HG02970 (cell line): Measurements from ENCODE around the gene DENND1A.
"Not testable (repeated sequence)": the region's sequence is repeated elsewhere in the genome, so short reads cannot be mapped to it uniquely, and the experiment has no call there.

Source experiments
- ATAC-seq: cut with Tn5 transposase; IDR thresholded peaks from one replicate; pipeline ENCODE4 v1.9.1; 2021; ENCODE audit warnings: mild to moderate bottlenecking, moderate library complexity, moderate number of reproducible peaks; ENCODE audit not compliant: unreplicated experiment, low FRiP score

The DENND1A gene

DNA sequence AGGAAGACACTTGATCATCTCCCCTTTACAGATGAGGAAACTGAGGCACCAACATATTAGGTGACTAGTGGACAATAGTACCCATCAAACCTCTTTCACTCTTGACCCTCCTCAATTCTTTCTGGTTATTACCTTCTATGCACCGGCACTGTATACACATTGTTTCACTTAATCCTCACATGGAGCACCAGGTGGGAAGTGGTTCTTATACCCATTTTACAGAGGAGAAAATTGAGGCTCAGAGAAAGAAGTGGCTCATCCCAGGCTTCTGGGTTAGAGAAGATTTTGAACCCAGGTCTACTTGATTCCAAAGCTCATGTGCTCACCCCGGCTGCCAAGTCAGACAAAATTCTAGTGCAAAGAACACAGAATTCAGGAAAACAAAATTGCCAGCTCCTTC, 17.4 kb upstream of the DENND1A start:
- ATAC-seq, result no peak

DNA sequence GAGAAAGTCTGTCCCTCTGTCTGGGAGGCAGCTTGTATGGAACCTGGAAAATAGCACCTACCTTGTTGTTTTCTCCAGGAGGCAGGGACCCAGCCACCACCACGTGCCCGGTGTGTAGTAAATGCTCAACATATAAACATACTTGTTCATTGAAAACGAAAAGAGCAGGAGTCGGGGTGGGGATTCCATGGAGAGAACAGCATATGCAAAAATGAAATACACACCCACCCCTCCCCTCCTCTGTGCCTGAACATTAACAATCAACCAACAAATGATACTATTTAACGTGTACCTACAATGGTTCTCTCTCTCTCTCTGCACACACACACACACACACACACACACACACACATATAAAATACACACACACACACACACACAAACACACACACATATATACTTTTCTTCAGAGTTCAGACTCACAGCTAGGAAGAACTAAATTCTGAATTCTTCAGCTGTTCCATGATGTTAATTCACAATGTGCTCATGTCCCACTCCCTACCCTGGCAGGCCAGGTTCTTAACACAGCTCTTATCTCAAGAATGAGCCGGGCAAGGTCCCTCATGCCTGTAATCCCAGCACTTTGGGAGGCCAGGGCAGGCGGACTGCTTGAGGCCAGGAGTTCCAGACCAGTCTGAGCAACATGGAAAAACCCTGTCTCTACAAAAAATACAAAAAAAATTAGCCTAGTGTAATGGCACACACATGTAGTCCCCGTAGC, 16.3 kb upstream of the DENND1A start:
- ATAC-seq, result no peak

DNA sequence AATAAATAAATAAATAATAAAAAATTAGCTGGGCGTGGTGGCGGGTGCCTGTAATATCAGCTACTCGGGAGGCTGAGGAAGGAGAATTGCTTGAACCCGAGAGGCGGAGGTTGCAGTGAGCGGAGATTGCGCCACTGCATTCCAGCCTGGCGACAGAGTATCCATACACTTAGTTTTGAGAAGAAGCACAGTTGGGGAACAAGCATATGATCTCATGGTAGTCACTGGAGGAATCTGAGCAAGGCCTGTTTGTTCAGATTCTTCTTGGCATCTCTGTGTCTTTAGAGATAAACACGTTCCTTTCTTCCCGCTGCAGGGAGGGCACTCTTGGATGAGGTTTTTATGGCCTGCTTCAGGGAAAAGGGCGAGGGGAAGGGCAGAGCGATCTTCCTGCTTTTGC, 15.6 kb upstream of the DENND1A start:
- no peak for ATAC-seq

DNA sequence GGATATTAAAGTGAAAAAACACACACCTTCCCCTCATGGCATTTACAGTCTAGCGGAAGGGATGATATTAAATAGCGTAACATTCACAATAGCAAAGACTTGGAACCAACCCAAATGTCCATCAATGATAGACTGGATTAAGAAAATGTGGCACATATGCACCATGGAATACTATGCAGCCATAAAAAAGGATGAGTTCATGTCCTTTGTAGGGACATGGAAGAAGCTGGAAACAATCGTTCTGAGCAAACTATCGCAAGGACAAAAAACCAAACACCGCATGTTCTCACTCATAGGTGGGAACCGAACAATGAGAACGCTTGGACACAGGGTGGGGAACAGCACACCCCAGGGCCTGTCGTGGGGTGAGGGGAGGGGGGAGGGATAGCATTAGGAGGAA, 14.5 kb upstream of the DENND1A start:
- not testable (repeated sequence) for ATAC-seq

DNA sequence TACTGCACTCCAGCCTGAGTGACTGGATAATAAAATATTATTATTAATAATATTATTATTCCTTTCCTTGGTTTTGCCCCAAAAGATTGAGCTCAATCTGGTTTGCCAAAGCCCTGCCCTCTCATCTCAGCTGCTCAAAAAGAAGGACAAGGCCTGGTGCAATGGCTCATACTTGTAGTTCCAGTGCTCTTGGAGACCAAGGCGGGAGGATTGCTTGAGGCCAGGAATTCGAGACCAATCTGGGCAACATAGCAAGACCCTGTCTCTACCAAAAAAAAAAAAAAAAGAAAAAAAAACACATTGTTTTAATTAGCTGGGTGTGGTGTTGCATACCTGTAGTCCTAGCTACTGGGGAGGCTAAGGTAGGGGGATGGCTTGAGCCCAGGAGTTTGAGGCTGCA, 13.7 kb upstream of the DENND1A start:
- ATAC-seq, result no peak

DNA sequence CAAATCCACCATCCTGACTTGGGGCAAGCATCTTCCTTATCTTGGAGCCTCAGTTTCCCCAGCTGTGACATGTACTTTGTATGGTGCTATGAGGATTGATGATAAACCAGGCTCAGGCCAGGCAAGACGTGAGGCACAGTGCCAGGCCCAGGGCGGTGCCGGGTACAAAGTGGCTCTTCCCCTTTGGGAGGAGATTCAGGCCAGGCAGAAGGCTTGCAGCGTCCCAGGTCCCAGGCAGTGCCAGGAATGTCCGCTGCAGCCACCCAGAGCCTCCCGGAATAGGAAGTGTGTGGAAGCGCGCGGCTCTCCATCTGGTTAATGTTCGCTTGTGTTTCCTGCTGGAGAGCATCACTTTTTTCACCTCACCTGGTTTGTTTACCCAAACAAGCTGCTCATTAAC, 12.6 kb upstream of the DENND1A start:
- no peak for ATAC-seq

DNA sequence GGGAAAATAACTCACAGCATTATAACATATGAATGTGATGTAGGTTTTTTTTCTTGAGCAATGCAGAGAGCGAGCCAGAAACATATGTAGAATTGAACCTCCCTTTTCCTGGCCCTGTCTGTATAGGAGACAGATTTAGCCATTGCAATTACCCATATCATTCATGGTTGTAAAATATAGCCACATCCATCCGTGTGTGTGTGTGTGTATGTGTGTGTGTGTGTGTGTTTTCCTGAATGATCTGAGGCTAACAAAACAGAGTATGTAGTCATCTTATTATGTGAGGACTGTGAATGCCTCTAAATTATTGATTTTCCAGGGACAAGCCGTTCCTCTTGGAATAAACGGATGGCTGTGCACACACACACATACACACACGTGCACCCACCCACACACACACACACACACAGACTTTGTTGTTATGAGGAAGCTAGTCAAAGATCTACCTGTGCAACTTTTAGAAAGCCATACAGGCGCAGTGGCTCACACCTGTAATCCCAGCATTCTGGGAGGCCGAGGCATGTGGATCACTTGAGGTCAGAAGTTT, 11.7 kb upstream of the DENND1A start:
- ATAC-seq, result no peak

DNA sequence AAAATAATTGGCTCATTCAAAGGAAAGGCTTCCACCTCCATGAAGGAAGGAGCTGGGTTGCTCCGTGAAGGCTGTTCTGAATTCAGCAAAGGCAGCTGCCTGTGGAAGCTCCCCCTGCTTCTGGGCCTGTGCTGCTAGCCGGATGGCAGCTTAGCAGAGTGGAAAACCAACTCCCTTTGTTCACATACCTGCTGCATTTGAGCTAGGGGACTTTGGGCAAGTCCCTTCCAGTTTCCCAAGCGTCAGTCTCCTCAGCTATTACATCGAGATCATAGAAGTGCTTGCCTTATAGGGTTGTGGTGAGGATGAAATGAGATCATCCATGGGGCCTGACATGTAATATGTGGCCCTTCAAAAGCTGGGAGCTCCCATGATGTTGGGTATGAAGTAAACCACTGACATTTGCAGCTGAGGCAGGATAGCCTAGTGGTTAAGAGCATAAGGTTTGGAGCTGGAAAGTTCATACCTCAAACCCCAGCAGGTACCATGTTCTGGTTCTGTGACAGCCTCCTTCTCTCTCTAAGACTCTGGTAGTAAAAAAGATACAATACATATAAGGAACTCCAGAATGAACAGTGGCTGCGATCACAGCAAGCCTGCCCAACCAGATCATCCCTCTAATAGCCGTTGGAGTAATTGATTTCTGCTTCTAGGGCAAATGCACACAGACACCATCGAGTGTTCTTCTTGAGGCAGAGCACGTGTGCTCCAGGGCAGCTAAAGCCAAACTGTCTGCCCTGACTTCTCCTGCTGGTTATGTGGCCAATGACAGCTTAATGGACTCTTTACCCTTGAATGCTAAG, 11.0 kb upstream of the DENND1A start:
- no peak for ATAC-seq

DNA sequence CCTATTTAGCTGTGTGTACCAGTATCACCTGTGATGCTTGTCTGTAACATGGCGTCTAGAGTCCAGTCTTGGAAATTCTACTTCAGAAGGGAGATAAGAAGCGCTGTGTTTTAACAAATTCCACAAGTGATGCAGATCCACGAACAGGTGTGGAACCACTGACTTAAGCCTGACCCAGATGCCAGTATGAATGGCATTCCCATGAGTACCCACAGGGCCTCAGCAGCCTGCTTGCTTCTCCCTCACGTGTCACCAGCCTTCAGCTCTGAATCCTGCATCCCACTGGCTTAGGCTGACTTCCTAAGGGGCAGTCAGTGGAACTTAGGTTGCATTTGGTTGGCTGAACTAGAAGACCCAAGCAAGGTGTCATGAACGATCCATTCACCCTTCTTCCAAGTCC, 8.5 kb upstream of the DENND1A start:
- ATAC-seq, result no peak

DNA sequence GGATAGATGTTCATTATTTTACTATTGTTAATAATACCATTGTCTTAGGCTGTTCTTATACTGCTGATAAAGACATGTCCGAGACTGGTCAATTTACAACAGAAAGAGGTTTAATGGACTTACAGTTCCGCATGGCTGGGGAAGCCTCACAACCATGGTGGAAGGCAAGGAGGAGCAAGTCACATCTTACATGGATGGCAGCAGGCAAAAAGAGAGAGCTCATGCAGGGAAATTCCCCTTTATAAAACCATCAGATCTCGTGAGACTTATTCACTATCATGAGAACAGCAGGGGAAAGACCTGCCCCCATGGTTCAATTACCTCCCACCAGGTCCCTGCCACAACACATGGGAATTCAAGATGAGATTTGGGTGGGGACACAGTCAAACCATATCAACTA, 6.6 kb upstream of the DENND1A start:
- ATAC-seq, result not testable (repeated sequence)

DNA sequence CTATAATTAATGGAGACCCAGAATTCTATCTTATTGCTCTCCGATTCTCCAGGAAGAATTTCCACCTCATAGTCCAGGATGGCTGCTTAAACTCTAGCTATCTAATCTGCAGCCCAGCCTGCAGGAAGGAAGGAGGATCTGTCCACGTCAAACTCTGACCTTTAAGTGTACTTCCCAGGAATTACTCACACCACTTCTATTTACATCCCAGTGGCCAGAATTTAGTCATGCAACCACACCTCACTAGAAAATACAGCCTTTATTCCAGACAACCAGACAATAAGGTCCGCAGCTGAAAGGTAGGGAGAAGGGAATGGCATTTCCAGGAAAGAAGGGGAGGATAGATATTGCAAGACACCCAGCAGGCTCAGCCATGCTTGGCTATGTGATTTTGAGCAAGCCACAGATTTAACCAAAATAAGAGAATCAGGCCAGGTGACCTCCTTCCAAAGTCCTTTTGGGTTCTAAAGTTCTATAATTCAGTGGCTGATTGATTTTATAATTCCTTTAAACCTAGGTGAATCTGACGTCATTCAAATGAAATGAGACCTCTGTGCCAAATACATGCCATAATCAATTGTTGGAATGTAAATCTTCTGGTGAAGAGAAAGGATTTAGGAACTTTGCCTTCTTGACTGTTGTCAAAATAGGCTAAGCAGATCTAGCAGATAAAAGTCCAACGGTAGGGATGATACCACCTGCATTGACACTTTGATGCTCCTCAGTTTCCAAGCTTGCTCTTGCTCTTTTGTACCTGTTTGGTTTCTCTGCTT, 3.7 kb upstream of the DENND1A start:
- ATAC-seq, result no peak

DNA sequence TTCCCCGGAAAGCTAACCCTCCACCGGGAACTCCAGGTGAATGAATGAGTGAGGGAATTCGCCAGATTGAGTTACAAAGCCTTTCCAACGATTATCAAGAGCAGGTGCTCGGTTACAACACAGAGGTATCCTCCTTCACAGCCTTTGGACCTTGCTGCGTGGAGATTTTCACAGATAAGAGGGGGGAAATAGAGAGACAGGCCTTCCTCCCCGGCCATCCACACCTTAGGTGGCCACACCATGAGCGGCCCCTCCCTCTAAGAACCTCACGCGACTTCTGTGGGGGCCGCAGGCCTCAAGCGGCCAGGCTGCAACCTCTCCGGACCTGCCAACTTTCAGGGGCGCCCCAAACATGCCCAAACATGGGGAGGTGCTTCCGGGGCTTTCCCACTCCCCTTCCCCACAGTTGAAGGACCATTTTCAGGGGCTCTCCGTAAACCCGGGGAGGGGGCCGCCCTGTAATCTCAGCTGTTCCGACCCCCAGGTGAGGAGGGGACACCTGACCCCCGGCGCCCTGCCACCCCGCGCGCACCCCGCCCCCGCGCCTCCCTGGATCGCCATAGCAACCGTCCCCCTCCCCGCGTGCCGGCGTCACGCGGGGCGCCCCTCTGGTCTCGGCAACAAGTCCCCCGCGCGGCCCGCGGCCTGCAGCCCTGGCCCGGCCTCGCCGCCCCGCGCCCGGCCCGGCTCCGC, 603 bp downstream of the DENND1A start:
- ATAC-seq, result peak; percentile 14

DNA sequence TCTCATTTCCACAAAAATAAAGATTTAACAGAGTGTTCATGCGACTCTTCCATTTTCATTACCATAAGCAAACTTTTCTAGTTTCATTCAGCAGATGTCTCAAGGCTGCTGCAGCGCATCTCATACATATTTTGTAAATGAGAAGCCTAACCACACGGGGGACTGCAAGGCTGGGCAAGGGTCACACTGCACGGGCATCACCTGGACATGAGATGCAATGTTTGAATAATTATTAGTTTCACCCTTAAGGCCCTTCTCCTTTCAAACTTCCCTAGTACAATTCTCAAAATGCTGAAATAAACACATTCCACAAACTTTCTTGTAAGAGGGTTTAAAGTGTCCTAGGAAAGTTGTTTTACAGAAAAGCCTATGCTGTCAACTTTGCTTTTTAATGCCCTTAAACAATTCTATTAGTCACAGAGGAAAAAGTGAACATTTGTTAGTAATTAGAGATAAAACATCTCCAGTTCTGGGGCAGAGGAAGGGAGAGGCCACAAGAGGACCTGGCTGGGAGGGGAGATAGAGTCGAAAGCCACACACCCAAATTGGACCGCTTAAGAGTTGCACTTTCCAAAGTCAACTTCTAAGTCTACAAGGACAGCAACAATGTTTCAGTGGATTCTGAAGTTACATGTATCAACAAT, 1.3 kb downstream of the DENND1A start:
- no peak for ATAC-seq

DNA sequence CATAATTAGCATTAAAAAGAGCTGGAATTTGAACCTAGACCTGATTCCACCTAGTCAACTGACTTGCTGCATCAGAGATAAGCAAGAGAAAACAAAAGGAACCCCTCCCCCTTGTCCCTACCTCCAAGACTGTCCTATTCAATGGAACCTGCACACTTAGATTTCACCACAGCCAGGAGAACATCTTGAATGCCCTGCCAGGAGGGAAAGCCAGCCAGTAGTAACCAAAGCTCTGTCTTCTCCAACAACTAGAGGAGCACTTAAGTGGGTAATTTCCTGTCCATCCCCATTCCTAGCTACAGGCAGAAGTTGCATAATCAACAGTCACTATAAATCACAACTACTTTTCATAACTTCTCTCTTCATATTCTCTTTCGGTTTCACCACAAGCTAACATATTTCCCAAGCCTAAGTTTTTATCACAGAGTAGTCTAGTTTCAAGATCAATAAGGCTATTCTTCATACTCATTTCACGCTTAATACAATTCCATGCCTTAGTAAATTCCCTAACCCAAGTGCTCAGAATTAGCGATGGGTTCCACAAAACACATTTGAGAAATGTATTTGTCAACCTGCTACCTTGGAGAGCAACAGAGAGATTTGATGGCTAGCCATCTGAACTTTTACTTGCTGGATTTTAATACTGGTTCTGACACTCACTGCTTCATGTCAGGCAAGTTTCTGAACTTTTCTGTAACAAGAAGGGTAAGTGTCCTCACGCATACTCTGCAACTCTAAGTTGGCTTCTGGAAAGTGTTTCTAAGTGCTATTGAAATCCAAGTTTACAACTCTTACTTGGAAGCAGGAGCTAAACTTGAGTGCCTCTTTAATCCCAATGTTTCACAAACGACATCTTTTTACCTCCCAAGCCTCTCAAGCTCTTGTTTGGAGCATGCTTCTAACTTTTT, 2.0 kb downstream of the DENND1A start:
- no peak for ATAC-seq

DNA sequence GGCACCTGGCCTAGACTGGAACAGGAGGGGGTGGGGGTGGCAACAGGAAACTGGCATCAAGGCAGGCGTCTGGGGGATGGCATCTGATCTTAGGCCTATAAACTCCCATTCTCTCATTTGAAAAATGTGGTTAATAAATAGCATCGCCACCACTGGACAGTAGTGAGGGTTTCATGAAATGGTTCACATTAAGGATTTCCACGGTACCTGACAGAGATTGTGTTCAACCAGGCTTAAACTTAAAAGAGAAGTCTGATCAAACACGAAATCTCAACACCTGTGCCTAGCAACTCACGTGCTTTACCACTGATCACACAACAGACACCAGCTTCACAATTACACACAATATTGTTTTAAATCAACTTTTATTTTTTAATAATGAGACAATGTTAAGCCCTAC, 3.0 kb downstream of the DENND1A start:
- no peak for ATAC-seq

DNA sequence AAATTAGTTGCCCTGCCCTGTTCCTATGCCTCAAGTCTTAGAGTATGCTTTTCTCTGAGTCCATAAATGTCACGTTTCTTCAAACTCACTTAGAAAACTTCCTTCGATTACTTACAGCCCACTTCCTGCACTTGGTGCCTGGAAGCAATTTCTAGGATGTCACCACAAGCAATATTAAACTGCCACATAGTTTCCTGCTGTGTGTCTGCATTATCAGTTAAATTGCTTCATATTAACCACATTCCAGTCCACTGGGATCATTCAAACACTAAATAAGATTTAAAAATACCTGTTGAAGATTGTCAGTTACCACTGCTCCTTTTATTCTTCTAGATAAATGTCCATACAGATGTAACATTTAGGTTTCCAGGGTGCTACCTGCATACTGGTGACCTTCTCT, 4.1 kb downstream of the DENND1A start:
- ATAC-seq, result no peak

DNA sequence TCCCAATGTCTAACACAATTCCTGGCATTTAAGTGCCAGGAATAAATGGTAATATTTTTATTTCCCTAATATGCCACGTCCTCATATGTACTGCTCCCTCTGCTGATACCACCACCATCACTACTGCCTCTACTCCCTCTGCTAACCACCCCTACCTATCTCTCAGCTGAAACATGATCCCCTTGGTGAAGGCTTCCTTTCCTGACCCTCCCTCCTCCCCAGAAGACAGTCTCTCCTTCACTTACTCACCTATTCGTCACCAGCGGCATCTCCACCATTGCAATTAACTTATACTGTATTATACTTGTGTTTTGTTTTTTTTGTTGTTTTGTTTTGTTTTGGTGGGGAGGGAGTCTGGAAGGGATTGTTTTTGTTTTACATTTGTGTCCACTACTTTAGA, 4.8 kb downstream of the DENND1A start:
- ATAC-seq, result no peak

DNA sequence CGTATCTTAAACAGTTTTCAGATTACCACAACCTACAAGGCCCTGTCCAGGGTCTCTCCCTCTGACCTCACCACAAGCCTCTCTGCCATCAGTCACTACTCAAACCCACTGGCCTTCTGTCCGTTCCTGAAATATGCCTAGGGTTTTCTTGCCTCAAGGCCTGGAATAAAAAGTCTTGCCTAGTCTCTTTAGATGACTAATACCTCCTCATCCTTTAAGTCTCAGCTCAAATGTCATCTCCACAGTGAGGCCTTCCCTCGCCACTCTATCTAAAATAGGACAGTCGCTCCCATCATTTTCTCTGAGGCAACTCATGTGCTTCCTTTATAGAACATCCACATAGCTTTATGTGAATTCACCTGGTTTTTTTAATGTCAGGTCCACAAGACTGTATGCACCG, 5.2 kb downstream of the DENND1A start:
- ATAC-seq, result no peak

DNA sequence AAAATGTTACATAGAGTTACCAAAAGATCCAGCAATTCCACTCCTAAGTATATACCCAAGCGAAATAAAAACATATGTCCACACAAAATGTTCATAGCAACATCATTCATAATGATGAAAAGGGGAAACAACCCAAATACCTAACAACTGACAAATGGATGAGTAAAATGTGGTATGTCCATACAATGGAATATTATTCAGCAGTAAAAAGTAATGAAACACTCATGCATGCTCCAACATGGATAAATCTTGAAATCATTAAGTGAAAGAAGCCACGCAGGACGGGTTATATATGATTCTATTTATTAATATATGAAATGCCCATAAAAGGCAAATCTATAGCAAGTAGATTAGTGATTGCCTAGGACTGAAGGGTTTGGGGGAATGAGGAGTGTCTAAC, 6.0 kb downstream of the DENND1A start:
- ATAC-seq, result no peak
